GM18858 (cell line): ENCODE measurements around the gene ZNF423.
"Not testable (repeated sequence)": the region's sequence is repeated elsewhere in the genome, so short reads cannot be mapped to it uniquely, and the experiment has no call there.

Source experiments
- ATAC-seq: cut with Tn5 transposase; IDR thresholded peaks from one replicate; pipeline ENCODE4 v1.9.1; 2021; ENCODE audit not compliant: unreplicated experiment

Gene ZNF423

DNA sequence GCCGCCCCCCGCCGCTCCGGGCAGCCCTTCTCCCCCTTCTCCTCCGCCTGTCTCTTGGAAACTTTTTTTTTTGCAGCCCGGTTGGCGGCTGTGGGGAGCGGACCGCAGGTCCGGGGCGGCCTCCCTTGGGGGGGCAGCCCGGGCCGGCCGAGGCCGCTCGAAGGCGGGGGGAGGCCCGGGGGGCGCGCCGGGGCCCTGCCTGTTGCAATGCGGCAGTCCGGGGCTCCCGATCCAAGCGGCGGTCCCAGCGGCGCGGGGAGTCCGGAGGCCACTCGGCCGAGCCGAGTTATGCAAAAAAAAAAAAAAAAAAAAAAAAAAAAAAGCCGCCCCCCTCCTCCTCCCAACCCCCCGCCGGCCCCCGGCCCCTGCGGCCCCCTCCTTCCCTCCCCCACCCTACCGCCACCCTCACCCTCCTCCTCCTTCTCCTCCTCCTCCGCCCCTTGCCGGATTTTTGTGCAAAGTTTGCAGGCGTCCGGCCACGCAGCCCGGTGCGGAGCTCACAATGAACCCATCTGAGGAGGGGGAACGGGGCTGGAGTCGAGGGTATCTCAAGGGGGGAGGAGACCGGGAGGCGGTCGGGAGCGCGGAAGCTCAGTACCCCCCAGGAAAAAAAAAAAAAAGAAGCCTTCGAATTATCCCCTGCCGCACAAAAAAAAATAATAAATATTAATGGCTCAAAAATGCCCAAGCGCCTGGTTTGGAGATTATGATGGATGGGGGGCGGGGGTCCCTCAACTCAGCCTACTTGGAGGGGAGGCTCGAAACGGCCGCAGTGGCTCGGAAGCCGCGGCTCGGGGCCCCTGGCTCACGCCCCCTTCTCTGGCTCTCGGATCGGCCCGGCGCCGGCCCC, at the start of gene ZNF423:
Gene ZNF423 (minus strand): TSS at position 291 of the 850 bp plus-strand sequence. CDS start 338 bp downstream, outside the sequence.
- ATAC-seq, result no peak

- ATAC-seq, result no peak
Observed at GRCh38 chr16:49904348-49905062, 48.6 kb upstream of the ZNF423 start.

GRCh38 chr16:49902908-49903307, 47.0 kb upstream of the ZNF423 start:
- ATAC-seq, result no peak

- ATAC-seq, result no peak
Observed at GRCh38 chr16:49901711-49902110, 45.8 kb upstream of the ZNF423 start.

GRCh38 chr16:49900875-49901274, 45.0 kb upstream of the ZNF423 start:
- no peak for ATAC-seq

DNA sequence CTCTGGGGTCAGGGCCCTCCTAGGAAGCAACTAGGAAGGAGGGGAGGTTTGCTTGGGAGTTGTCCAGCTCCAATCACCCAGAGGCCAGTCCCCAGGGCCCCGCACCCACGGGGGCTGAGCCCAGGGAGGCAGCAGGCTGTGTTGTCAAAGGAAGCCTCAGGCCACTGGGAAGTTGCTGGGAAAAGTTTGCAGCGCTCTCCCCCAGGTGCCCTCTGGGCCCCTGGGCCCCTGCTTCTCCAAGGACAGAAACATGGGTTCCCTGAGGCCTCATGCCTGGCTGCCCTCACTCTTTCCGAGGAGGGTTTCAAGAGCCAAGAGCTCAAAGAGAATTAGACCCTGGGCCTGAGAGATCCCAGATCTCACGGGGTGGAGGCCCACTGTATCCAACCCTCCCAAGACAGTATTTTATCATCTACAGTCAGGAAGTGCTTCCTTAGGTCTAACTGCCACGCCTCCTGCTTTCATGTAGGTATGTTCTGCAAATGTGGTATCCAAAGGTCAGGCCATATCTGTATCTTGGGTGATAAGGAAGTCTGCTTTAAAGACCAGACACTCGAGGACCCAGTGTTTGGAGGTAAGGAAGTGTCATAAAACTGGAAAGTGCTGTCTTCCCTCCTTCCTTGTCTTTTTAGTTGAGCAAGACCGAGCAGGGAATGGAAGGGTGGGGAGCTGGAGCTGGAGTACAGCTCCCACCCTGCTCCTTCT, 44.2 kb upstream of the ZNF423 start:
- ATAC-seq, result no peak

DNA sequence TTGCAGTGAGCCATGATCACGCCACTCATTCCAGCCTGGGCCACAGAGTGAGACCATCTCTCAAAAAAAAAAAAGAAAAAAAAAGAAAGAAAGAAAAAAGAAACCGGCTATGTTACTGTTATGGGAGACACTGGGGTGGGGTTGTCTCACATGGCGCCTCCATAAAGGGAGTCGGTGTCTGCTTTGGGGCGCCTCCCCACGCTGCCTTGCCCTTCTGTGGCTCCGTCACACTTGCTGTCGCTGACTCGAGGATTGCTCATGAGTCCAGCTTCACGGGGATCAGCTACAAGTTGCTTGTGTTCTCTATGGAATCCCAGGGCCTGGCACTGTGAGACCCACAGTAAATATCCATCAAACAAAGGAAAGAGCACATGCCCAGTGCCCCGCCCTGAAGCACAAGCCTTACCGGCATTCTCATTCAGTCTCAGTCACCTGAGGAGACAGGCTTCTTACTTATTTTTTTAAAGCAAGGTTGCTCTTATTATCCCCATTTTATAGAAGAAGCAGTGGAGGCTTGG, 40.6 kb upstream of the ZNF423 start:
- no peak for ATAC-seq

DNA sequence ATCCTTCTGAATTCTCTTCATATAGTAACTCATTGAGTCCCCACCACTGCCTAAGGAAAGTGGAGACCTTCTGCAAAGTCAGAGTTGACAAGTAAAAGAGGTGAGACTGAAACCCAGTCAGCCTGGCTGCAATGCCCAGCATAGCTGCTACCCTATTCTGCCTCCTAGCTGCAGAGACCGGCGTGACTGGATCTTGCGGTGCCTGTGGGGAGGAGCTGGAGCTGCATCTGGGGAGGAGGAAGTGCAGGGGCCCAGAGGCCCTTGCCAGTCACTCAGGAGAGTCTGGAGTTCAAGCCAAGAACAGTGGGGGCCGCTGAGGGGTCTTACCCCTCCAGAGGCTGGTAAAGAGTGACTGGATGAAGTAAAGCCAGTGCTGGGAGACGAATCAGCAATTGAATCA, 35.0 kb upstream of the ZNF423 start:
- ATAC-seq, result no peak

- no peak for ATAC-seq
Observed at GRCh38 chr16:49889725-49890397, 33.9 kb upstream of the ZNF423 start.

DNA sequence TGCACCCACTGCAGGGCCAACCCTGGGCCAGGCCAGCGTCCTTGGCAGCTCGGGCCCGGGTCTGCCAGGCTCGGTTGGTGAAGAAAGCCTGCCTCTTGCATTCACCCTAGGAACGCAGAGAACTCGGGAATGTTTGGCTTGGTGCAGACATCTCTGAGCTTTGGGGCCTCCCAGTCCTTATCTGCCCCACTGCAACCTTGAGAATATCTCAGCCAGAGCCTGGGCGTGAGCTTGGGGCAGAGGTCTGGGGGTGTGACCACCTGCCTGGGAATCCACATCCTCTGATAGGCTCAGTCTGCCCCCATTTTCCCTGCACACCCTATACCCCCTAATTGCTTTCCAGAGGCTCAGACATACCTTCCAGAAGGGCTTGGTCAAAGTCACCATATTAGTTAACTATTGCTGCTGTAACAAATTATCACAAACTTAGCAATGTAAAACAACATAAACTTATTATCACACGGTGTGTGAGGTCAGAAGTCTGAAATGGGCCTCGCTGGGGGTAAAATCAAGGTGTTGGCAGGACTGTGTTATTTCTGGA, 30.7 kb upstream of the ZNF423 start:
- ATAC-seq, result no peak

DNA sequence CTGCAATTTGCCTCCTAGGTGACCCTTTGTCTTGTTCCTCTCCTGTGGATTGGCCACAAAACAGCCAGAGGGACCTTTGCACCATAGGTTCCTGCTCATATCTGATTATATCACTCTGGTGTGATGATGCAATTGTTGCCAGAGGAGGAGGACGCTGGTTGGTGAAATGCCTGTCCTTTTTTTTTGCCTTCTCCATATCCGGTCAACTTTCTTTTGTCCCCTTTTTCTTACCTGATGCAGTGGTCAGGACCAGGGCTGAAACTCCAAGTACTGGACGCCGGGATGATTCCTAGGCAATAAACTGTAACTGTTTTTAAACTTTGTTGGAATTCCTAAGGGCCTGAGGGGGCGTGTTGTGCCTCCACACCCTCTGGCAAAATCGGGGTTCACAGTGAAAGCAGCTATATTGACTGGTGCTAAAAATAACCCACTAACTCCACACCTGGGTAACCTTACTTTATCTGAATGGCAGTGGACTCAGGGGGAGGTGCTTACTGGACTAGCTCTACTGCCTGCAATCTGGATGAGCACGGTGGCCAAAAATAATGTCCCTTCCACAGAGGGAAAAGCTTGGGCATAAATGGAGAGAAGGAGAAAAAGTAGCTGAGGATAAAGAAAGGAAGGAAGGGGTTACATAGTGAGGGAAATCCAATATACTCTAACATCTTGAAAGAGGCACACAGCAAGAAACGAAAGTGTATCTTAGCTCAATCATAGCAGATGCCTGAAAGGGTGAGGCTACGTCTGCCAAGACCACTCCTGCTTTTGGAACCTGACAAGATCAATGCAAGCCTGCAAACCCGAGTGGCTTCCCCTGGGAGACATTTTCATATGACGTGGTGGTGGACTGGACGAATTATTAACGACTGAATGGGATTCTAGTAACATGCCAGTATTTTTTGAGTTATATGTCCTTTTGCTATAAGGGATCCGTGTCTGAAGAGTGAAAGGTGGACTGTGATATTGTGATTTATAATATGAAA, 28.4 kb upstream of the ZNF423 start:
- ATAC-seq, result no peak

GRCh38 chr16:49883076-49884014, 27.4 kb upstream of the ZNF423 start:
- no peak for ATAC-seq

DNA sequence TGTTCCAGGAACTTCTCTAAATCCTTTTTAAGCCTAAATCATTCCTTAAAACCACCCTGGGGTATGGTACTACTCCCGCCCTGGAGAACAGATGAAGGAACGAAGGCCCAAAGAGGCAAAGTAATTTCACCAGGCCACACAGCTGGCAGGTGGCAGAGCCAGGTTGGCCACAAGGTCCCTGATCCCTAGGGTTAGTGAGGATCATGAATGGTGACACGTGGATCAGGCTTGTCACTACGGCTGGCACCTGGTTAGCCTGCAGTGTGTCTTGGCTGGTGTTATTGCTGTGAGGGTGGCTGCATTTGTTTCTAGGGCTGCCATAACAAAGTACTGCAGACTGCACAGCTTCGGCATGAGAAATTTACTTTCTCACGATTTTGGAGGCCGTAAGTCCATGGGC, 26.0 kb upstream of the ZNF423 start:
- ATAC-seq, result no peak

DNA sequence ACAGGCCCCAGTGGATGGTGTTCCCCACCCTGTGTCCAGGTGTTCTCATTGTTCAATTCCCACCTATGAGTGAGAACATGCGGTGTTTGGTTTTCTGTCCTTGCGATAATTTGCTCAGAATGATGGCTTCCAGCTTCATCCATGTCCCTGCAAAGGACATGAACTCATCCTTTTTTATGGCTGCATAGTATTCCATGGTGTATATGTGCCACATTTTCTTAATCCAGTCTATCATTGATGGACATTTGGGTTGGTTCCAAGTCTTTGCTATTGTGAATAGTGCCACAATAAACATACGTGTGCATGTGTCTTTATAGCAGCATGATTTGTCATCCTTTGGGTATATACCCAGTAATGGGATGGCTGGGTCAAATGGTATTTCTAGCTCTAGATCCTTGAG, 22.6 kb upstream of the ZNF423 start:
- ATAC-seq, result not testable (repeated sequence)

DNA sequence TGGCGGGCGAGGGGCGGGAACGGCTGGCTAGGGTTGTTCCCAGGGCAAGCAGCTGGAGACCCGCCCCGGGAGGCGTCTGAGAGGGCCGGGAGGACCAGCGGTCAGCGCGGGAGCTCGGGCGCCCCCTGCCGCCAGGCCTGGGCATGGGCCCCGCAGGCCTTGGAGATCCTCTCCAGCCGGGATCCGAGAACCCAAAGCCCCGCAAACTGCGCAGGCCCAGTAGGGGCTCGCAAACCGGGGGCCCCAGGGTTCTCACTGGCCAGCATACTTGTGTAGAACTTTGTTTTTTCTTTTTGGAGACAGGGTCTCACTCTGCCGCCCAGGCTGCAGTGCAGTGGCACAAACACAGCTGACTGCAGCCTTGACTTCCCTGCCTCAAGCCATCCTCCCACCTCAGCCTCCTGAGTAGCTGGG, 20.8 kb upstream of the ZNF423 start:
- ATAC-seq, result no peak

GRCh38 chr16:49875806-49876715, 20.1 kb upstream of the ZNF423 start:
- ATAC-seq, result no peak

- no peak for ATAC-seq
Observed at GRCh38 chr16:49874613-49875237, 18.8 kb upstream of the ZNF423 start.
